Right ventricle myocardium inferior (tissue), 1 donor: ENCODE measurements around the gene BEND7. TPM values are rescaled to one million over a fixed set of nuclear protein-coding genes. Genes with fewer than 3 reads are reported as not detected.

Experiments used
- ATAC-seq: fragments of 200-7000 bp; cut with Tn5 transposase; one replicate; pipeline ENCODE4 v1.9.1; 2020; ENCODE audit warnings: mild to moderate bottlenecking, moderate library complexity
- DNase-seq: peaks from one replicate; pipeline ENCODE4 v3.0.0; 2021; ENCODE audit errors: missing footprints
- intact Hi-C: fragments of 100-400 bp; cut with DNase I; formaldehyde crosslinking; loops from one replicate; pipeline ENCODE4 v1.11.0; 2022
- total RNA-seq: library from RNA; stranded (reverse); fragmentation: NEBNext Ultra II Directional; extraction: Animal tissue kit (Norgen Biotek cat#: 25700); gene quantifications from one replicate; pipeline ENCODE4 v1.2.1, GENCODE V29; 2021
- donor health status: DM: no; HTN: yes; CAD: no; lungs with severe emphysema.

The BEND7 gene
- total RNA-seq, 1 donor from 2014 or later = 18.6 TPM

- no peak for ATAC-seq
- intact Hi-C loops = no loop called here
- DNase-seq = no peak
These were observed 128.4 kb downstream of the BEND7 start for GRCh38 chr10:13400196-13400965.

GRCh38 chr10:13399752-13400151 lies 129.1 kb downstream of the BEND7 start:
- ATAC-seq (no peak), DNase-seq (no peak)
- intact Hi-C loops = no loop called here

GRCh38 chr10:13399236-13399635 lies 129.6 kb downstream of the BEND7 start:
- ATAC-seq = no peak
- intact Hi-C loops = no loop called here

GRCh38 chr10:13397052-13397451 lies 131.8 kb downstream of the BEND7 start:
- no peak for ATAC-seq
- intact Hi-C loops = no loop called here
- no peak for DNase-seq

More at GRCh38 chr10:13399236-13399635, 129.6 kb downstream of the BEND7 start:
- no peak for DNase-seq

GRCh38 chr10:13396369-13396768 lies 132.4 kb downstream of the BEND7 start:
- ATAC-seq = no peak

GRCh38 chr10:13395540-13395939 lies 133.3 kb downstream of the BEND7 start:
- DNase-seq (no peak), ATAC-seq (no peak)
- intact Hi-C loops = no loop called here

More at GRCh38 chr10:13396369-13396768, 132.4 kb downstream of the BEND7 start:
- intact Hi-C loops = no loop called here
- DNase-seq = no peak

GRCh38 chr10:13393640-13394039 lies 135.2 kb downstream of the BEND7 start:
- intact Hi-C loops = no loop called here

GRCh38 chr10:13392701-13393100 lies 136.1 kb downstream of the BEND7 start:
- DNase-seq (no peak), ATAC-seq (no peak)
- intact Hi-C loops = no loop called here

More at GRCh38 chr10:13393640-13394039, 135.2 kb downstream of the BEND7 start:
- no peak for ATAC-seq
- no peak for DNase-seq

Other genes starting within 250 kb of the BEND7 start
- 177 TPM for gene PHYH, start 228.9 kb downstream of the BEND7 start, total RNA-seq
- gene SEPHS1, start 180.7 kb downstream of the BEND7 start, total RNA-seq = 30.3 TPM
- gene PRPF18, start 58.0 kb upstream of the BEND7 start, total RNA-seq = 13.9 TPM